Rectal smooth muscle tissue (tissue), 1 donor: Measurements from ENCODE around the gene HOGA1.
"Not testable (repeated sequence)": the region's sequence is repeated elsewhere in the genome, so short reads cannot be mapped to it uniquely, and the experiment has no call there.

Experiments used
- H3K27ac ChIP-seq: one replicate; pipeline ENCODE4 v1.7.0; 2013; ENCODE audit warnings: low read depth, low read length, inconsistent platforms
- H3K27me3 ChIP-seq: one replicate; pipeline ENCODE4 v1.7.0; 2013; ENCODE audit warnings: low read length; ENCODE audit not compliant: control insufficient read depth, insufficient read depth
- H3K36me3 ChIP-seq: one replicate; pipeline ENCODE4 v1.7.0; 2013; ENCODE audit warnings: low read length; ENCODE audit not compliant: control insufficient read depth, insufficient read depth
- H3K4me1 ChIP-seq: one replicate; pipeline ENCODE4 v1.7.0; 2013; ENCODE audit warnings: low read length; ENCODE audit not compliant: control insufficient read depth, insufficient read depth
- H3K4me3 ChIP-seq: one replicate; pipeline ENCODE4 v1.7.0; 2013; ENCODE audit warnings: low read length
- H3K9ac ChIP-seq: one replicate; pipeline ENCODE4 v1.7.0; 2013; ENCODE audit warnings: low read length

The HOGA1 gene

DNA sequence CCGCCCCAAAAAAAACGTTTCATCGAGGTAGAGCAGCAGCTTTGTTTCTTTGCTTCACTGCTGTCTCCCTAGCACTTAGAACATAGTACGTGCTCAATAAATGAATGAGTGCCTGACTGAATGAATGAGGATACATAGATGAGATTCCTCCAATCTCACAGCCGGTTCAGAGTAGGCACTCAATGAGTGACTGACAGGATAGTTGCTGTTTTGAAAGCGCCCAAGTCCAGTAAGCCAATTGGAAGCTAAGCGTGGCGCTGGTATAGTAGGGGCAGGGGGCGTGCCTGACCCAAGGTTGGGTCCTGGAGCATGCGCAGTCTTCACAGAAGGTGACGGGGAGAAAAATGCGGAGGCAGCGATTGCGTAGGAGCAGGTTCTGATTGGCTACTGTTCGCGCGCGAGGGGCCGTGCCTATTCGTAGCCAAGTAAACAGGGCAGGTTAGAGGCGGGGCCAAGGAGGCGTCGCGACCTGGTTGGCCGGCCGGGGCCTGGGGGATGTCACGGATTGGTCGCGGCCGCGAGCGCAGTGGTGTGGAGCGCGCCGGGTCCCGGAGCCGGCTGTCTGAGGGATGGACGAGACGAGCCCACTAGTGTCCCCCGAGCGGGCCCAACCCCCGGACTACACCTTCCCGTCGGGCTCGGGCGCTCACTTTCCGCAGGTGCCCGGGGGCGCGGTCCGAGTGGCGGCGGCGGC is 56.1 kb downstream of the HOGA1 start, which contains the start of gene PI4K2A:
TSS of gene PI4K2A (plus strand) at position 498 of the 694 bp plus-strand sequence. CDS start at position 570, 72 bp downstream.
- Histone ChIP-seq H3K4me3 (peak within 1 kb of the TSS; percentile 73), H3K27me3 (no peaks in the 10 kb centered on the region), H3K9ac (peak within 1 kb of the TSS; percentile 45), H3K36me3 (no peaks in the 10 kb centered on the region), H3K27ac (peak within 1 kb of the TSS; percentile 78), H3K4me1 (peaks cover 6% of the 10 kb centered on the region)

DNA sequence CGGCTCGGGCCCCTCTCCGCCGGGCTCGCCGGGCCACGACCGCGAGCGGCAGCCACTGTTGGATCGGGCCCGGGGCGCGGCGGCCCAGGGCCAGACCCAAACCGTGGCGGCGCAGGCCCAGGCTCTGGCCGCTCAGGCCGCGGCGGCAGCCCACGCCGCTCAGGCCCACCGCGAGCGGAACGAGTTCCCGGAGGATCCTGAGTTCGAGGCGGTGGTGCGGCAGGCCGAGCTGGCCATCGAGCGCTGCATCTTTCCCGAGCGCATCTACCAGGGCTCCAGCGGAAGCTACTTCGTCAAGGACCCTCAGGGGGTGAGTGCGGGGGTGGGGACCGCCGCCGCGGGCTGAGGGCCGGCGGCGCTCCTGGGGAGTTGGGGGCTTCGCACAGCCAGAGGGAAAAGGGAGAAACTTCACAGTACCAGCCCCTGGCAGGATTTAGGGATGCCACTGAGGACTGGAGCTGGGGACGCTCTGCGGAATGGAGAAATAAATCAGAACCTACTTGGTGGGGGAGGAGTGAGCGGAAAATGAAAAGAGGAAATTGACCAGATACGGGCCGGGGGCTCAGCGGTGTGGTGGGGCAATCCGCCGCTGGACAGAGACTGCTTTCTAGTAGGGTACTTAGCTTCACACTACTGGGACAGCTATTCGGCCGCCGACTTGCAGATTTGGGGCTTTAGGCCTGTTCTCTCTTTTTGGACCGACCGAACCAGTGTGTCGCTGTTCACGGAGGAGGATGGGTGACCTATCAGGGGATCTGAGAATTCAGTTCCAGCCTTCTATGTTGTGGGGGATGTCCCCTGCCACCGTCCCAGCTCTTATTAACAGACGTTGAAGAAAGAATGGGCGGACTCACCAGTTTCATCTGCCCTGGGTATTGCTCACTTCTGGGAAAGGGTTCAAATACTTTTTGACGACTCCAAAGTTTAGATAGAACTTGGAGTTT is 57.0 kb downstream of the HOGA1 start:
- peaks cover 6% of the 10 kb centered on the region for H3K4me1 ChIP-seq
- H3K27ac ChIP-seq: peak overlapping the region; percentile 78
- H3K4me3 ChIP-seq: peak overlapping the region; percentile 73
- H3K9ac ChIP-seq: peak overlapping the region; percentile 45
- H3K36me3 ChIP-seq: no peaks in the 10 kb centered on the region
- no peaks in the 10 kb centered on the region for H3K27me3 ChIP-seq

DNA sequence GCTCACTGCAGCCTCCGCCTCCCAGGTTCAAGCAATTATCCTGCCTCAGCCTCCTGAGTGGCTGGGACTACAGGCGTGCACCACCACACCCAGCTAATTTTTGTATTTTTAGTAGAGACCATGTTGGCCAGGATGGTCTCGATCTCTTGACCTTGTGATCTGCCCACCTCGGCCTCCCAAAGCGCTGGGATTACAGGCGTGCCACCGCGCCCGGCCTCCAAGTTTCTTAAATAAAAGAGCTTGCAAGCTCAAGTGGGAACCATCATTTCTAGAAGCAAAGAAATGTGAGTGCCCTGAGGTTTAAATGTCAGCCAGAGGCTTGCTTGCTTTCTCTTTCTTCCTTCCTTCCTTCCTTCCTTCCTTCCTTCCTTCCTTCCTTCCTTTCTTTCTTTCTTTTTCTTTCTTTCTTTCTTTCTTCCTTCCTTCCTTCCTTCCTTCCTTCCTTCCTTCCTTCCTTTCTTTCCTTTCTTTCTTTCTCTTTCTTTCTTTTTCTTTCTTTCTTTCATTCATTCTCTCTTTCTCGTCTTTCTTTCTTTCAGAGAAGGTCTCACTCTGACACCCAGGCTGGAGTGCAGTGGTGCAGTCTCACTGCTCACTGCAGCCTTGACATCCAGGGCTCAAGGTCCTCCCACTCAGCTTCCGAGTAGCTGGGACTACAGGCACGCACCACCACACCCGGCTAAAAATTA is 58.4 kb downstream of the HOGA1 start:
- not testable (repeated sequence) for H3K27ac ChIP-seq, H3K4me3 ChIP-seq, H3K9ac ChIP-seq, H3K4me1 ChIP-seq, H3K27me3 ChIP-seq, H3K36me3 ChIP-seq

DNA sequence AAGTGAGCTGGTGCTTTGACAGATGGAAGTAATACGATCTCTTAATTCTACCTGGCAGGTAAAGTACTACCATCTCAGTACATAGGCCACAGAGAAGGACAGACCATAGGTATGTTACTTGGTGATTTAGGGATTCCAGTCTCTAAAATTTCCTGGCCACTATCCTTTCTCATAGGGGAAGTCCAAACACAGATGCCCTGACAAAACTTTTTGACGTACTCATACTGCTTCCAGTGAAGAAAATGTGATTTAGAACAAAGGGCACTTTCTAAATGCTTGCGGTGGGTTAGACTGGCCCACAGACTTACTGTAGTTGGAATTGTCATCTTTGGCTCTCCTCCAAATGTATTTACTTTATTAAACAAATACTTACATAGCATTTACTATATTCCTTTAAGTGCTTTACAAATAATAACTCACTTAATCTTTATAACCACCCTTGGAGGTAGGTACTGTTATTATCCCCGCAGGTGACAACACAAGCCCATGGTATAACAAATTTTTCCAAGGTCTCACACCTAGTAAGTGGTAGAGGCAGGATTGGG is 59.3 kb downstream of the HOGA1 start:
- Histone ChIP-seq H3K27ac (no peak overlapping the region), H3K9ac (no peak overlapping the region), H3K27me3 (no peaks in the 10 kb centered on the region), H3K4me3 (no peak overlapping the region), H3K4me1 (peaks cover 6% of the 10 kb centered on the region), H3K36me3 (no peaks in the 10 kb centered on the region)

DNA sequence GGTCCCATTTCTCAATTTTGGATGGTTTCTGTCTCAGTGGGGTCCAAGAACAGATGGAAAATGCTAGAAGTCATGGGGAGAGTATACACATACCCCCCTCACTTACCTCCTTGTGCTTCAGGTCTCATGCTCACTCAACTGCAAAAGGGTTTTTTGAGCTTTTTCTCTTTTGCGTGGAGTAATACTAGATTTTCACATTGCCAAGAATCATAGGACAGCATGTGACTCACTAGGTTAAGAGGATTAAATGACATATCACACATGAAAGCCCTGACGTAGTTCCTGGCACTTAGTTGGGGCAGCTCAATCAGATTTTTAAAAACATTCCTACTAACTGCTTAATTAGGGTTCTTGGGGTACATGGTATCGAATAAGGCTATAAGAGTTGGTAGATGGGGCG is 60.7 kb downstream of the HOGA1 start:
- H3K4me3 ChIP-seq: no peak overlapping the region
- H3K9ac ChIP-seq: no peak overlapping the region
- no peak overlapping the region for H3K27ac ChIP-seq
- H3K27me3 ChIP-seq: no peaks in the 10 kb centered on the region
- no peaks in the 10 kb centered on the region for H3K36me3 ChIP-seq
- peaks cover 9% of the 10 kb centered on the region for H3K4me1 ChIP-seq

DNA sequence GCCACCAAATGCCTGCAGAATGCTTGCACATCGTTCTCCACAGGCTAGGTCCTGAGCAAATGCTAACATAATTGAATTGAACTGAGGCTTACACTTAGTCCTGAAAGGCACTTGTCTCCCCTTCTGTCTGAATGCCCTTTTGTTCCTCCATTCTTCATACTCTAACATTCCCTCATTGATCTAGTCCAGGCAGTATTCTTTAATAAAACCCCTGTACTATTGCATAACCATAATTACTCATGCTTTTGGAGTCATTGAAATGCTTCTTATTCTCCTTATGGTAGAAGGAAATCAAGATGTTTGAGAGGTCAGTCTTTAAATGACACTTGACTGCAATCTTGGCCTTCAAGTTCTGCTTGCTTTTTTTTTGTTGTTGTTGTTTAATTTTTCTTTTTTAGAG is 63.4 kb downstream of the HOGA1 start:
- Histone ChIP-seq H3K27ac (no peak overlapping the region), H3K9ac (no peak overlapping the region), H3K4me1 (peaks cover 3% of the 10 kb centered on the region), H3K27me3 (no peaks in the 10 kb centered on the region), H3K4me3 (no peak overlapping the region), H3K36me3 (peaks cover 10% of the 10 kb centered on the region)

DNA sequence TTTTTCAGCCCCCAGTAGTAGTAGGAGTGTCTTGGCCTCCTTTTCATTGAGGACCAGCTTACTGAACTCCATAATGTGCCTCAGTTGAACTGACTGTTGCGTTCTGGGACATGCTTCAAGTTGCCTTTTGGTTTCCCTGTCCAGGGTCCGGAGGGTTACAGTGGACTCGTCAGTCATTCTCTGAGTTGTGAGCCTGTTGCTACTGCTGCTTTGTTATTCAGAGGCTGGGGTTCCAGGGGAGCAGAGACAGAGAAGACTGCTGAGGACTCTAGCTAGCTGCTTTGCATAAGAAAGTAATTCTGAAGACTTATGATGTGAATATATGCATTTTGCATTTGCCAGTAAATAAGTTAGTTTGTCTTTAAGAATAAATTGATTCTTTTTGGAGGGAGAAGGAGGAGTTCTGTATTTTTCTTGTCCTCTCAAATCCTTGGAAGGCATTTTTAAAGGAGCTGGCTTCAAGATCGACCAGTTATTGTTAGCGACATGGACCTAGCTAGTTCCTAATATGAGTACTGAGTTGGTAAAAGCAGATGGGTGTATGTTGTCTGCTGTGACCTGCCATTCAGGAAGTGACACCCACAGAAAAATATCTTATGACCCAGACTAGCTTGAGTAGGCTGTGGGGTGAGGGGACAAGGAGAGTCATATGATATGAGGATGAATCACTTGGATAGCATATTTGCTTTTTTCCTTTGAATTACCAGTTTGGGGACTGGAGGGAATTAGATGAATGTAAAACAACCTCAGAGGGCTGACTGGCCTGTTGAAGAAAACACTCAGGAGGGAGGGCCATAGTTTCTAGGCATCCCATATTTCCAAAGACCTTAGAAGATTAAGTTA is 64.6 kb downstream of the HOGA1 start:
- Histone ChIP-seq H3K9ac (no peak overlapping the region), H3K36me3 (peaks cover 12% of the 10 kb centered on the region), H3K27ac (peak overlapping the region; percentile 11), H3K4me1 (peaks cover 3% of the 10 kb centered on the region), H3K4me3 (no peak overlapping the region), H3K27me3 (no peaks in the 10 kb centered on the region)

DNA sequence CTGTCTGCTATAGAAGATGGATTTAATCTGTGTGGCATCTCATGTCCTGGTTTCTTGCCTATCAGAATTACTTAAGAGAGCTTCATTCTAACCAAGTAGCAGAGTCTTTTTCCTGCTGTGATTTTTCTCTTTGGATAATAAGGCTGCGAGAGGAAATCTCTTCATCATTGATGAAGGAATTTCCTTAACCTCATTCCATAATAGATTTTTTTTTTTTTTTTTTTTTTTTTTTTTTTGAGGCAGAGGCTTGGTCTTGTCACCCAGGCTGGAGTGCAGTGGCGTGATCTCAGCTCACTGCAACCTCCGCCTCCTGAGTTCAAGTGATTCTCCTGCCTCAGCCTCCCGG is 65.2 kb downstream of the HOGA1 start:
- H3K36me3 ChIP-seq: peaks cover 12% of the 10 kb centered on the region
- not testable (repeated sequence) for H3K4me1 ChIP-seq, H3K27me3 ChIP-seq, H3K9ac ChIP-seq, H3K27ac ChIP-seq, H3K4me3 ChIP-seq

DNA sequence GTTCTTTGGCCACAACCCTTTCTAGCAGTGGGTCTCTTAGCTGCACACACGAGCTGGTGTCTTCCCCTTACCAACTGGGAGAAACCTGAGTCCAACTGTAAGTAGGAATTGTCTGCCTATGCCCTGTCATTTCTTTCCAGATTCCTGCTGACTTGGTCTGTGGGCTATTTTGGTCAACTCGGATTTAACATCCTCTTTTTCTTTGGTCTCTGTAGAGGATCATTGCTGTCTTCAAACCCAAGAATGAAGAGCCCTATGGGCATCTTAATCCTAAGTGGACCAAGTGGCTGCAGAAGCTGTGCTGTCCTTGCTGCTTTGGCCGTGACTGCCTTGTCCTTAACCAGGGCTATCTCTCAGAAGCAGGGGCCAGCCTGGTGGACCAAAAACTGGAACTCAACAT is 66.5 kb downstream of the HOGA1 start:
- no peaks in the 10 kb centered on the region for H3K27me3 ChIP-seq
- H3K9ac ChIP-seq: no peak overlapping the region
- no peak overlapping the region for H3K27ac ChIP-seq
- H3K36me3 ChIP-seq: peaks cover 12% of the 10 kb centered on the region
- H3K4me3 ChIP-seq: no peak overlapping the region
- H3K4me1 ChIP-seq: peaks cover 3% of the 10 kb centered on the region

DNA sequence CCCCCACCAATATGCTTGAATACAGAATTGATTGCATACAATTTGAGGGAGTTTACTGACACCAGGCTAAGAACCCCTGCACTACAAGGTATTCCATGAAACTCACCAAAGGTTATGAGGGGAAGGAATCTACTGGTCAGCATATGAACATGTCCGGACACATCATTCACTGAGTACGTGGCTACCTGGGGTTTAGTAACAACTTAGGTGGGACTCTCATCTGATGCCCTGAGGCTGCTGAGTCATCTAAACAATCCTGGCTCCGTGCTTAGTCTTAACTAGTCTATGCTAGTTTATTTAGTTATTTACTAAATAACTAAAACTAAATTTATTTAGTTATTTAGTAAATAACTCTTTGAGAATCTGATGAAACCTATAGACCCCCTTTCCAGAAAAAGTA is 67.6 kb downstream of the HOGA1 start:
- Histone ChIP-seq H3K4me3 (no peak overlapping the region), H3K4me1 (peaks cover 3% of the 10 kb centered on the region), H3K27ac (no peak overlapping the region), H3K27me3 (no peaks in the 10 kb centered on the region), H3K9ac (no peak overlapping the region), H3K36me3 (peaks cover 17% of the 10 kb centered on the region)

DNA sequence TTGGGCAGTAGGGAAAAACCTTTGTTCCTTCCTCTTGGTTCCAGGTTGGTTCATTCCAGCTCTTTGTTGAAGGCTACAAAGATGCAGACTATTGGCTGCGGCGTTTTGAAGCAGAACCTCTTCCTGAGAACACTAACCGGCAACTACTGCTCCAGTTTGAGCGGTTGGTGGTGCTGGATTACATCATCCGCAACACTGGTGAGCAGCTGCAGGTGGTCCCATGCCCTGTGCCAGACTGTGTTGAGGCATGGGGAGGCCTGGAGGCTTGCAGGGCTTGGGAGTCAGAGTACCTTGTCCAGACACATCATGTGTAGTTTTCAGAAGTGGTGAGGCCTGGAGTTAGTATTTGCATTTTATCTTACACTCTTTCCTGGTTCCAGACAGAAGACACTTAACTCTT is 72.6 kb downstream of the HOGA1 start:
- H3K27me3 ChIP-seq: no peaks in the 10 kb centered on the region
- H3K36me3 ChIP-seq: peaks cover 14% of the 10 kb centered on the region
- H3K9ac ChIP-seq: no peak overlapping the region
- no peak overlapping the region for H3K27ac ChIP-seq
- H3K4me1 ChIP-seq: no peaks in the 10 kb centered on the region
- H3K4me3 ChIP-seq: no peak overlapping the region
